Endothelial cell of umbilical vein (primary cell): ENCODE data around the gene PPP1R13B. TPM values are rescaled to one million over a fixed set of nuclear protein-coding genes. Genes with fewer than 3 reads are reported as not detected.
"Not testable (repeated sequence)": the region's sequence is repeated elsewhere in the genome, so short reads cannot be mapped to it uniquely, and the experiment has no call there.

Source experiments
- BruUV-seq: library from RNA; stranded (reverse); fragments of 400-500 nt; replicated peaks from 2 replicates; lab custom pipeline; 2021; lab: Mats Ljungman, UMichigan
- CTCF ChIA-PET: fragments of 300-600, 350-600 bp; sonication (Branson Sonifier 250); formaldehyde crosslinking; loops from one replicate; lab custom pipeline; 2021; ENCODE audit warnings: antibody characterized with exemption, inconsistent platforms; lab: Charles Lee
- POLR2A ChIA-PET: fragments of 300-600, 350-600 bp; sonication (Branson Sonifier 250); formaldehyde crosslinking; loops from one replicate; lab custom pipeline; 2021; ENCODE audit warnings: antibody characterized with exemption, inconsistent platforms; lab: Charles Lee
- DNase-seq: peaks from one replicate; pipeline ENCODE4 v3.0.0-alpha.2; 2011; ENCODE audit warnings: low read depth, low spot score
- FAIRE-seq: peaks from 2 replicates; lab custom pipeline; 2011; peaks lifted over from hg19 to GRCh38; lab: Jason Lieb, UNC
- H2AFZ ChIP-seq: 2 replicates; pipeline ENCODE4 v1.6.0; 2012; ENCODE audit warnings: low read depth, low read length, control low read depth, inconsistent platforms
- H3K27ac ChIP-seq: 2 replicates; pipeline ENCODE4 v1.5.1; 2011; ENCODE audit warnings: low read depth, mild to moderate bottlenecking, control low read depth, low read length, moderate library complexity; ENCODE audit not compliant: insufficient read depth
- H3K27me3 ChIP-seq, 2 experiments: 2 replicates each; pipeline versions ENCODE4 v1.6.0 to v1.6.1; 2011; ENCODE audit warnings: low read length in 2 of 2, mixed read lengths in 1 of 2; ENCODE audit not compliant: control insufficient read depth in 2 of 2, insufficient read depth in 2 of 2
- H3K36me3 ChIP-seq, 2 experiments: 2 replicates in 1 of 2; 3 replicates in 1 of 2; pipeline ENCODE4 v1.5.1; 2011; ENCODE audit warnings: low read length in 2 of 2, mild to moderate bottlenecking in 1 of 2, moderate library complexity in 1 of 2; ENCODE audit not compliant: control insufficient read depth in 2 of 2, insufficient read depth in 2 of 2; ENCODE audit errors: extremely low read depth in 1 of 2
- H3K4me1 ChIP-seq: 3 replicates; pipeline ENCODE4 v1.5.1; 2011; ENCODE audit warnings: mild to moderate bottlenecking, low read length; ENCODE audit not compliant: control insufficient read depth, insufficient read depth; ENCODE audit errors: extremely low read depth
- H3K4me2 ChIP-seq: 2 replicates; pipeline ENCODE4 v1.6.1; 2011; ENCODE audit warnings: low read length, control low read depth, mixed read lengths; ENCODE audit not compliant: insufficient read depth
- H3K4me3 ChIP-seq, 3 experiments: fragments of 200-600 bp in 1 of 3; sonication (generic), shearing (Covaris generic) in 1 of 3; replicated peaks in 1 of 3; 2 replicates each; pipeline ENCODE4 v1.5.1; 2011 to 2016; ENCODE audit warnings: control low read depth in 3 of 3, low read length in 3 of 3, mild to moderate bottlenecking in 2 of 3, inconsistent platforms in 1 of 3, low read depth in 1 of 3, moderate library complexity in 1 of 3; ENCODE audit not compliant: insufficient read depth in 1 of 3
- H3K79me2 ChIP-seq: 2 replicates; pipeline ENCODE4 v1.6.0; 2012; ENCODE audit warnings: low read length, inconsistent platforms; ENCODE audit not compliant: control insufficient read depth, insufficient read depth
- H3K9ac ChIP-seq: replicated peaks from 2 replicates; pipeline ENCODE3; 2011; ENCODE audit warnings: low read length, control low read depth; ENCODE audit not compliant: insufficient read depth; ENCODE audit errors: extremely low read depth
- H3K9me1 ChIP-seq: replicated peaks from 3 replicates; pipeline ENCODE4 v1.6.0; 2011; ENCODE audit warnings: mild to moderate bottlenecking, low read length; ENCODE audit not compliant: control insufficient read depth, insufficient read depth; ENCODE audit errors: extremely low read depth
- H3K9me3 ChIP-seq: replicated peaks from 2 replicates; pipeline ENCODE4 v1.5.1; 2012; ENCODE audit warnings: low read length, inconsistent platforms; ENCODE audit not compliant: control insufficient read depth, insufficient read depth
- H4K20me1 ChIP-seq: replicated peaks from 2 replicates; pipeline ENCODE3; 2011; ENCODE audit warnings: mild to moderate bottlenecking, low read length; ENCODE audit not compliant: control insufficient read depth, insufficient read depth; ENCODE audit errors: extremely low read depth
- CTCF ChIP-seq, 2 donors: IDR thresholded peaks; 1 replicate in 1 of 2; 2 replicates in 1 of 2; pipeline ENCODE4 v1.5.1; 2011; ENCODE audit warnings: low read length in 2 of 2, mild to moderate bottlenecking in 2 of 2, moderate library complexity in 2 of 2, control low read depth in 1 of 2, inconsistent platforms in 1 of 2, low read depth in 1 of 2; ENCODE audit not compliant: insufficient read depth in 1 of 2; ENCODE audit errors: extremely low read depth in 1 of 2
- EZH2 ChIP-seq: IDR thresholded peaks from 2 replicates; pipeline ENCODE4 v1.6.1; 2012; ENCODE audit warnings: borderline replicate concordance, low read depth, mild to moderate bottlenecking, moderate library complexity, low read length, inconsistent platforms; ENCODE audit not compliant: severe bottlenecking
- FOS ChIP-seq: IDR thresholded peaks from 2 replicates; pipeline ENCODE4 v1.6.1; 2011; ENCODE audit warnings: mild to moderate bottlenecking, low read length, moderate library complexity, borderline replicate concordance; ENCODE audit not compliant: insufficient read depth
- GATA2 ChIP-seq: IDR thresholded peaks from 2 replicates; pipeline ENCODE4 v1.7.0; 2011; ENCODE audit warnings: low read depth, mild to moderate bottlenecking, moderate library complexity, mixed read lengths, low read length; ENCODE audit not compliant: insufficient read length, insufficient read depth
- JUN ChIP-seq: IDR thresholded peaks from 2 replicates; pipeline ENCODE4 v1.6.1; 2011; ENCODE audit warnings: borderline replicate concordance, low read depth; ENCODE audit not compliant: insufficient read length, insufficient read depth
- MAX ChIP-seq: IDR thresholded peaks from 2 replicates; pipeline ENCODE4 v1.6.1; 2011; ENCODE audit not compliant: insufficient read depth, insufficient read length
- MYC ChIP-seq: IDR thresholded peaks from one replicate; pipeline ENCODE4 v1.6.1; 2011; ENCODE audit warnings: mild to moderate bottlenecking, low read depth, low read length
- POLR2A ChIP-seq: IDR thresholded peaks from 2 replicates; pipeline ENCODE4 v1.6.1; 2012; ENCODE audit warnings: low read depth, mild to moderate bottlenecking, control low read depth, low read length
- POLR2AphosphoS5 ChIP-seq: IDR thresholded peaks from 2 replicates; pipeline ENCODE4 v1.6.1; 2012; ENCODE audit warnings: low read depth, mild to moderate bottlenecking, control low read depth, low read length, moderate library complexity; ENCODE audit not compliant: insufficient read depth
- dilution Hi-C: fragments of 300-500 bp; cut with MboI; formaldehyde crosslinking; loops from one replicate; pipeline ENCODE4 v1.15.0; 2019; ENCODE audit warnings: low sequenced_read_pairs; ENCODE audit not compliant: extremely low pct_ligation_motif_present
- intact Hi-C: fragments of 100-400 bp; cut with micrococcal nuclease; formaldehyde crosslinking; loops from one replicate; pipeline ENCODE4 v1.10.0; 2022
- polyA plus RNA-seq, 4 experiments: library from polyadenylated mRNA; depleted of rRNA in 3 of 4; stranded (reverse) in 3 of 4; unstranded in 1 of 4; fragments of >200 nt; gene quantifications; 2 replicates each; pipeline versions ENCODE4 v1.2.1 to v1.2.3, GENCODE V29; 2011 to 2012; ENCODE audit warnings: missing spikeins in 1 of 4
- total RNA-seq: library from RNA; stranded (reverse); gene quantifications from 2 replicates; pipeline ENCODE4 v1.2.3, GENCODE V29; 2021

Gene PPP1R13B
- total and polyA plus RNA-seq, 2 donors (not counting 3 experiments of a cell fraction or from before 2014, with no cell fraction given), result 10.0 to 30.0 TPM

- H3K4me1 ChIP-seq, DNase-seq, H3K9me3 ChIP-seq, FAIRE-seq, H3K9me1 ChIP-seq, H2AFZ ChIP-seq, H4K20me1 ChIP-seq, H3K4me3 ChIP-seq, dilution Hi-C loops, H3K27ac ChIP-seq, BruUV-seq, H3K9ac ChIP-seq, H3K27me3 ChIP-seq, H3K4me2 ChIP-seq, H3K36me3 ChIP-seq, POLR2A ChIA-PET, CTCF ChIA-PET, H3K79me2 ChIP-seq, intact Hi-C loops: not testable (repeated sequence)
Observed at GRCh38 chr14:103776319-103776718, 71.1 kb downstream of the PPP1R13B start.

- POLR2A ChIA-PET, result no interaction called here
- Histone ChIP-seq H3K4me3 (no peak overlapping the region), H2AFZ (no peak overlapping the region), H3K36me3 (peaks cover 0 to 4% of the 10 kb centered on the region in 2 experiments), H3K9ac (no peak overlapping the region), H3K27ac (no peak overlapping the region), H3K79me2 (no peaks in the 10 kb centered on the region), H3K4me1 (no peaks in the 10 kb centered on the region), H4K20me1 (no peaks in the 10 kb centered on the region), H3K27me3 (no peaks in the 10 kb centered on the region), H3K9me3 (no peaks in the 10 kb centered on the region), H3K9me1 (no peaks in the 10 kb centered on the region), H3K4me2 (no peak overlapping the region)
- DNase-seq, result no peak
- dilution Hi-C loops, result no loop called here
- intact Hi-C loops, result no loop called here
- no TSS peak for BruUV-seq
- CTCF ChIA-PET, result interaction anchor here (1.0 to 1.4 kb wide), 2 partner anchors 11 to 34 kb away, joined by 3 to 4 read pairs; no protein-coding TSS in a partner anchor
- FAIRE-seq, result no peak
- no peak for TF ChIP-seq MYC
- no peak for TF ChIP-seq MAX
- TF ChIP-seq JUN, result no peak
- no peak for TF ChIP-seq FOS
- TF ChIP-seq GATA2, result no peak
- TF ChIP-seq EZH2, result no peak
- no peak for TF ChIP-seq POLR2A
- TF ChIP-seq POLR2AphosphoS5, result no peak
- TF ChIP-seq CTCF (IDR thresholded peaks at IDR 0.05; ENCODE audit: extremely low read depth in 1 of 2, insufficient read depth in 1 of 2, low read depth in 1 of 2, low read length in 2 of 2), result no peak
Observed at GRCh38 chr14:103775506-103775905, 71.9 kb downstream of the PPP1R13B start.
